Rectal smooth muscle tissue (tissue), 1 donor: ENCODE measurements around the gene FXYD3.
"Not testable (repeated sequence)": the region's sequence is repeated elsewhere in the genome, so short reads cannot be mapped to it uniquely, and the experiment has no call there.

Experiments
- H3K27ac ChIP-seq: one replicate; pipeline ENCODE4 v1.7.0; 2013; ENCODE audit warnings: low read depth, low read length, inconsistent platforms
- H3K27me3 ChIP-seq: one replicate; pipeline ENCODE4 v1.7.0; 2013; ENCODE audit warnings: low read length; ENCODE audit not compliant: control insufficient read depth, insufficient read depth
- H3K36me3 ChIP-seq: one replicate; pipeline ENCODE4 v1.7.0; 2013; ENCODE audit warnings: low read length; ENCODE audit not compliant: control insufficient read depth, insufficient read depth
- H3K4me1 ChIP-seq: one replicate; pipeline ENCODE4 v1.7.0; 2013; ENCODE audit warnings: low read length; ENCODE audit not compliant: control insufficient read depth, insufficient read depth
- H3K4me3 ChIP-seq: one replicate; pipeline ENCODE4 v1.7.0; 2013; ENCODE audit warnings: low read length
- H3K9ac ChIP-seq: one replicate; pipeline ENCODE4 v1.7.0; 2013; ENCODE audit warnings: low read length

FXYD3 gene

DNA sequence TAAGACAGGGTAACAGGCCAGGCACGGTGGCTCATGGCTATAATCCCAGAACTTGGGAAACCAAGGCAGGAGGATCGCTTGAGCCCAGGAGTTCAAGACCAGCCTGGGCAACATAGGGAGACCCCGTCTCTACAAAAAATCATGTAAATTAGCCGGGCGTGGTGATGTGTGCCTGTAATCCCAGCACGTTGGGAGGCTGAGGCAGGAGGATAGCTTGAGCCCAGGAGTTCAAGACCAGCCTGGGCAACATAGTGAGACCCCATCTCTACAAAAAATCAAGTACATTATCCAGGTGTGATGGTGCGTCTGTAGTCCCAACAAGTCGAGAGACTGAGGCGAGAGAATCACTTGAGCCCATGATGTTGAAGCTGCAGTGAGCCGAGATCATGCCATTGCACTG lies 12.0 kb upstream of the FXYD3 start:
- H3K36me3 ChIP-seq, H3K27ac ChIP-seq, H3K27me3 ChIP-seq, H3K4me3 ChIP-seq, H3K9ac ChIP-seq, H3K4me1 ChIP-seq: not testable (repeated sequence)

DNA sequence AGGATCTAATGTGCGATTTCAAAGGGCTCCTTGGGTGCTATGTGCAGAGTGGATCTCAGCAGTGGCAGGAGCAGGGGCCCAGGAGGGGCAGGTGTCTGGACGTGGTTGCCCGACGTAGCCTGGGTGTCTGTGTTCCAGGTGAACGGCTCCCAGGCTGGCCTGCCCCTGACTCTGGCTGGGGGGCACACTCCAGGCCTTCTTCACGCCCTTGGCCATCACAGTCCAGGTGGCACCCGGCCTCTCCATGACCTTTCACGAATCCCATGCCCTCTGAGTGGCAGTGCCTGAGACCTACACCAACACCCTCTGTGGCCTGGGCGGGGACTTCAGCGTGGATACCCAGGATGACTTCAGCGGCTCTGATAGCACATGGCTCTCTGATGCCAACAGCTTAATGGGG lies 11.3 kb upstream of the FXYD3 start:
- Histone ChIP-seq H3K36me3 (no peaks in the 10 kb centered on the region), H3K27ac (no peak overlapping the region), H3K4me1 (no peaks in the 10 kb centered on the region), H3K9ac (no peak overlapping the region), H3K27me3 (no peaks in the 10 kb centered on the region), H3K4me3 (no peak overlapping the region)

GRCh38 chr19:35105047-35105410 lies 10.6 kb upstream of the FXYD3 start:
- Histone ChIP-seq H3K4me1 (no peaks in the 10 kb centered on the region), H3K9ac (no peak overlapping the region), H3K27ac (no peak overlapping the region), H3K36me3 (no peaks in the 10 kb centered on the region), H3K4me3 (no peak overlapping the region), H3K27me3 (no peaks in the 10 kb centered on the region)

DNA sequence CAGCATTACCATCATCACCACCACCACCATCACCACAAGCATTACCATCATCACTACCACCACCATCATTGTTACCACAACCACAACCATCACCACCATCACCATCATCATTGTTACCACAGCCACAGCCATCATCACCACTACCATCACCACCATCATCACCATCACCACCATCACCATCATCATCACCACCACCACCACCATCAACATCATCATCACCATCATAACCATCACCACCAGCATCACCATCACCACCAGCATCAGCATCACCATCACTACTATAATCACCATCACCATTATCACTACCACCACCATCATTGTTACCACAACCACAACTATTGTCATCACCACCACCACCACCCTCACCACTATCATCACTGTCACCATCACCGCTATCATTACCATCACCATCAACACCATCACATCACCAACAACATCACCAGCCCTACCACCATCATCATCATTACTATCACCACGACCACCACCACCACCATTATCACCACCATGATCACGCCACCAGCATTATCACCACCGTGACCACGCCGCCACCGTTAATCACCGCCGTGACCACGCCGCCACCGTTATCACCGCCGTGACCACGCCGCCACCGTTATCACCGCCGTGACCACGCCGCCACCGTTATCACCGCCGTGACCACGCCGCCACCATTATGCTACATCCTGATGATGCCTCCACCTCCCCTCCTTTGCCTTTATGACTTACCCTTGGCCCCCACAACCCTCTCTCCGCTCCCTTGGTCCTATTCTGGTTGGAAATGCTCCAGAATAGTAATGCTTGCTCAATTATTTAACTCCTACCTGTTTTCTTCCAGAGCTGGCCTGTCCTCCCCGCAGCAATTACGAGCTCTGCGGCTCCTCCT lies 10.0 kb upstream of the FXYD3 start:
- Histone ChIP-seq H3K36me3 (no peaks in the 10 kb centered on the region), H3K4me1 (no peaks in the 10 kb centered on the region), H3K4me3 (no peak overlapping the region), H3K9ac (no peak overlapping the region), H3K27me3 (no peaks in the 10 kb centered on the region), H3K27ac (peak overlapping the region; percentile 34)

DNA sequence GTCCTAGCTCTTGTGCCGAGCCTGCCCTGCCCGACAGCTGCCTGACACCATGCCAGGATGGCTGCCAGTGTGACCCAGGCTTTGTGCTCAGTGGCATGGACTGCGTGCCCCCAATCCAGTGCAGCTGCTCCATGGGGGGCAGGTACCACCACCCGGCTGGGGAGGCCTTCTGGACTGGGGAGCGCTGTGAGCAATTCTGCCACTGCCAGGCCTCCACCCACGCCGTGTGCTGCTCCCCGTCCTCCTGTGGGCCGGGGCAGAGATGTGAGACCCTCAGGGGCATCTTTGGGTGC lies 9.4 kb upstream of the FXYD3 start:
- Histone ChIP-seq H3K4me1 (no peaks in the 10 kb centered on the region), H3K9ac (no peak overlapping the region), H3K4me3 (no peak overlapping the region), H3K27ac (peak overlapping the region; percentile 34), H3K27me3 (no peaks in the 10 kb centered on the region), H3K36me3 (no peaks in the 10 kb centered on the region)

DNA sequence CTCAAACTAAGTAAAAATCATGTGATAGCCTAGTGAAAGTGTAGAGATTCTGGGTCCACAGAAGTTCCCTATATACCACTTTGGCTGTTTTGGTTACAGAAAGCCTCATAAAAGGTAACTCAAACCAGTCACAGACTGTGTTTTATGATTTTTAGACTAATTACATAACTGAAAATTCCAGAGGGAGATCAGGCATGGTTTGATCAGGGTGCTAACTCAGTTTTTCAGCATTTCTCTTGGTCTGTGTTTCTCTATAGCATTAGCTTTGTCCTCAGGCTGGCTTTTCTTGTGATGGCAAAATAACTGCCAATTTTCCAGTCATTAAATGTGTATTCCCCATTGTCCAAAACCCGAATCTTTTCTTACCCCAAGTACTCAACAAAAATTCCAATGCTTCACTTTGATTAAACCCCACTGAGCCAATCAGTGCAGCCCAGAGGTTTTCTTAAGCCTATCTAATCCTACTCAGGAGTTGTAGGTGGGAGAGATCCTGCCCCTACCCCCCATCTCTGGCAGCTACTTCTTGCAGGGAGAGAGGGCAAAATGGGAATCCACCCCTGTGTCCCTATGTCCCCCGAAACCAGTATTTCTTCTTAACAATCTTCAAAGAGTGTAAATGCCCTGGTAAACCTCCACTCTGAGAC lies 8.6 kb upstream of the FXYD3 start:
- Histone ChIP-seq H3K4me1 (no peaks in the 10 kb centered on the region), H3K27ac (peak overlapping the region; percentile 16), H3K4me3 (no peak overlapping the region), H3K27me3 (no peaks in the 10 kb centered on the region), H3K9ac (no peak overlapping the region), H3K36me3 (no peaks in the 10 kb centered on the region)

DNA sequence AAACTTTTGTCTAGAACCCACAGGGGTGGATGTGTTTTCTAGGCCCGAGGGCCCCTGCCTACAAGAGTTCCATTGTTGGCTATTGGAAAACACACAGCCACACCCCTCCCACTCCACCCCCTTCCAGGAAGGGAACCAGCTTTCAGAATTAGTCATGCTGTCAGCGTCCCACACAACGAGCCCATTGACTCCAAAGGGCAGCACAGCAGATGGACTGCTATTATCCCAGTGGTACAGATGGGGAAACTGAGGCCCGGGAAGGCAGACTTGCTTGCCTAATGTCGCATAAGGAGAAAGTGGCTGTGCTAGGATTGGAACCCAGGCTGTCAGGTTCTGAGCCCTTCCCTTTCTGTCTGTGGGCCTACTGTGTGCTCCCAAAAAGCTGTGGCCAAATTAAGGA lies 8.1 kb upstream of the FXYD3 start:
- Histone ChIP-seq H3K4me3 (no peak overlapping the region), H3K27me3 (no peaks in the 10 kb centered on the region), H3K9ac (no peak overlapping the region), H3K4me1 (no peaks in the 10 kb centered on the region), H3K36me3 (no peaks in the 10 kb centered on the region), H3K27ac (no peak overlapping the region)

GRCh38 chr19:35108730-35109129 lies 6.9 kb upstream of the FXYD3 start:
- no peaks in the 10 kb centered on the region for H3K36me3 ChIP-seq
- no peak overlapping the region for H3K4me3 ChIP-seq
- H3K27me3 ChIP-seq, result no peaks in the 10 kb centered on the region
- H3K9ac ChIP-seq, result no peak overlapping the region
- H3K27ac ChIP-seq, result no peak overlapping the region
- H3K4me1 ChIP-seq, result no peaks in the 10 kb centered on the region

- Histone ChIP-seq H3K4me3 (no peak overlapping the region), H3K27me3 (no peaks in the 10 kb centered on the region), H3K9ac (no peak overlapping the region), H3K36me3 (no peaks in the 10 kb centered on the region), H3K27ac (no peak overlapping the region), H3K4me1 (no peaks in the 10 kb centered on the region)
Observed at GRCh38 chr19:35109395-35110112, 6.1 kb upstream of the FXYD3 start.

GRCh38 chr19:35110974-35111373 lies 4.6 kb upstream of the FXYD3 start:
- Histone ChIP-seq H3K27me3 (no peaks in the 10 kb centered on the region), H3K4me1 (no peaks in the 10 kb centered on the region), H3K4me3 (no peak overlapping the region), H3K9ac (no peak overlapping the region), H3K27ac (no peak overlapping the region), H3K36me3 (no peaks in the 10 kb centered on the region)

GRCh38 chr19:35112995-35113688 lies 2.5 kb upstream of the FXYD3 start:
- Histone ChIP-seq H3K4me3 (no peak overlapping the region), H3K36me3 (no peaks in the 10 kb centered on the region), H3K27me3 (no peaks in the 10 kb centered on the region), H3K4me1 (no peaks in the 10 kb centered on the region), H3K9ac (no peak overlapping the region), H3K27ac (no peak overlapping the region)

GRCh38 chr19:35114353-35115176 lies 1.1 kb upstream of the FXYD3 start:
- Histone ChIP-seq H3K4me3 (peak overlapping the region; percentile 75), H3K9ac (no peak overlapping the region), H3K27me3 (no peaks in the 10 kb centered on the region), H3K27ac (peak overlapping the region; percentile 37), H3K36me3 (no peaks in the 10 kb centered on the region), H3K4me1 (no peaks in the 10 kb centered on the region)
